GM12878 (cell line): ENCODE measurements around the gene ZNF662. TPM values are rescaled to one million over a fixed set of nuclear protein-coding genes. Genes with fewer than 3 reads are reported as not detected.

ENCODE experiments used
- ATAC-seq: fragments of 200-7000 bp; cut with Tn5 transposase; 3 replicates; pipeline ENCODE4 v1.9.1; 2020; ENCODE audit warnings: mild to moderate bottlenecking, moderate library complexity
- BruUV-seq: library from RNA; stranded (reverse); fragments of 400-500 nt; replicated peaks from 2 replicates; lab custom pipeline; 2021; lab: Mats Ljungman, UMichigan
- CTCF ChIA-PET: fragments of 300-600 bp; sonication (Branson Sonifier 250); formaldehyde crosslinking; extraction: SDS; loops from one replicate; lab custom pipeline; 2021; ENCODE audit warnings: inconsistent platforms; lab: Yijun Ruan, JAX
- POLR2A ChIA-PET: fragments of 350-600 bp; formaldehyde crosslinking; extraction: SDS; loops from one replicate; lab custom pipeline; 2021; ENCODE audit warnings: inconsistent platforms; lab: Charles Lee
- RAD21 ChIA-PET: fragments of 300-600 bp; sonication (Branson Sonifier 250); formaldehyde crosslinking; loops from one replicate; lab custom pipeline; 2023; ENCODE audit warnings: antibody characterized with exemption; ENCODE audit not compliant: unreplicated experiment; lab: Charles Lee
- SMC1A ChIA-PET: fragments of 300-600 bp; sonication (Branson Sonifier 250); formaldehyde crosslinking; loops from one replicate; lab custom pipeline; 2023; ENCODE audit not compliant: unreplicated experiment, uncharacterized antibody; lab: Charles Lee
- DNase-seq: peaks from one replicate; pipeline ENCODE4 v3.0.0-alpha.2; 2011; ENCODE audit warnings: low read depth, low spot score
- FAIRE-seq: peaks from 3 replicates; lab custom pipeline; 2011; peaks lifted over from hg19 to GRCh38; lab: Jason Lieb, UNC
- H2AFZ ChIP-seq: 2 replicates; pipeline ENCODE4 v1.6.0; 2011; ENCODE audit warnings: low read depth, low read length, control low read depth; ENCODE audit not compliant: control insufficient read depth
- H3K27ac ChIP-seq: 2 replicates; pipeline ENCODE4 v1.5.1; 2011; ENCODE audit warnings: control low read depth; ENCODE audit not compliant: control insufficient read depth, insufficient read depth
- H3K27me3 ChIP-seq, 2 experiments: replicated peaks in 1 of 2; 2 replicates each; pipeline versions ENCODE4 v1.6.0 to v1.6.1; 2011; ENCODE audit warnings: low read length in 1 of 2; ENCODE audit not compliant: control insufficient read depth in 2 of 2, insufficient read depth in 2 of 2
- H3K36me3 ChIP-seq, 2 experiments: 2 replicates each; pipeline ENCODE4 v1.5.1; 2011; ENCODE audit warnings: low read length in 1 of 2; ENCODE audit not compliant: control insufficient read depth in 2 of 2, insufficient read depth in 2 of 2
- H3K4me1 ChIP-seq: 2 replicates; pipeline ENCODE4 v1.6.1; 2011; ENCODE audit warnings: mild to moderate bottlenecking, low read length, moderate library complexity, mixed read lengths; ENCODE audit not compliant: control insufficient read depth, insufficient read depth
- H3K4me2 ChIP-seq: 2 replicates; pipeline ENCODE4 v1.6.0; 2011; ENCODE audit warnings: control low read depth; ENCODE audit not compliant: control insufficient read depth, insufficient read depth
- H3K4me3 ChIP-seq: fragments of 200-600 bp; sonication (generic); 2 replicates; pipeline ENCODE4 v1.5.1; 2016
- H3K79me2 ChIP-seq: 2 replicates; pipeline ENCODE4 v1.6.0; 2011; ENCODE audit warnings: low read length; ENCODE audit not compliant: control insufficient read depth, insufficient read depth
- H3K9ac ChIP-seq: 2 replicates; pipeline ENCODE4 v1.8.0; 2011; ENCODE audit warnings: low read length, control low read depth, mixed read lengths; ENCODE audit not compliant: control insufficient read depth, insufficient read depth
- H3K9me3 ChIP-seq: replicated peaks from 3 replicates; pipeline ENCODE4 v1.5.1; 2011; ENCODE audit warnings: mild to moderate bottlenecking, low read length; ENCODE audit not compliant: control insufficient read depth, insufficient read depth
- H4K20me1 ChIP-seq: 2 replicates; pipeline ENCODE4 v1.6.0; 2011; ENCODE audit not compliant: control insufficient read depth, insufficient read depth
- GATAD2B ChIP-seq: fragments of 450-650 bp; conservative IDR thresholded peaks from 2 replicates; pipeline ENCODE4 v1.6.1; 2017; ENCODE audit warnings: low read depth, mild to moderate bottlenecking, moderate library complexity
- TCF12 ChIP-seq: IDR thresholded peaks from 2 replicates; pipeline ENCODE4 v1.6.1; 2011; ENCODE audit warnings: low read depth, mild to moderate bottlenecking, low read length
- ZNF384 ChIP-seq: IDR thresholded peaks from 2 replicates; pipeline ENCODE4 v1.6.1; 2012; ENCODE audit warnings: low read depth, mild to moderate bottlenecking, low read length, improper control_type of control experiment, borderline replicate concordance
- WGBS: methylation state at CpG from one replicate; pipeline ENCODE4 v1.1.6; 2016; ENCODE audit warnings: low lambda C conversion rate; ENCODE audit not compliant: insufficient replicate concordance, insufficient coverage; ENCODE audit errors: missing lambda C conversion rate; 5-methylcytosine and 5-hydroxymethylcytosine counted together
- in situ Hi-C: fragments of 300-500 bp; cut with MboI; formaldehyde crosslinking; loops from 9 replicates; pipeline ENCODE4 v1.14.3; 2018; ENCODE audit warnings: mixed read lengths
- intact Hi-C: fragments of 100-400 bp; cut with micrococcal nuclease; formaldehyde crosslinking; loops from one replicate; pipeline ENCODE4 v1.14.2; 2022; ENCODE audit not compliant: unreplicated experiment
- polyA plus RNA-seq, 11 experiments: library from polyadenylated mRNA; depleted of rRNA in 4 of 11; unstranded in 6 of 11; stranded (reverse) in 5 of 11; fragments of >200 nt; fragmentation: Nextera tagmentation in 4 of 11; fragmentation: Illumina TruSeq in 1 of 11; extraction: Ambion mirVana in 4 of 11; extraction: Trizol in 1 of 11; gene quantifications; 1 replicate in 1 of 11; 2 replicates in 10 of 11; pipeline versions ENCODE4 v1.2.1 to v1.2.3, GENCODE V29; 2011 to 2016; ENCODE audit warnings: inconsistent platforms in 2 of 11, missing spikeins in 2 of 11, low read depth in 1 of 11
- total RNA-seq, 4 experiments: library from RNA; depleted of rRNA in 3 of 4; stranded (reverse); fragments of >200 nt in 3 of 4; fragmentation: Illumina TruSeq in 1 of 4; extraction: Trizol in 1 of 4; gene quantifications; 2 replicates each; pipeline versions ENCODE4 v1.2.1 to v1.2.3, GENCODE V29; 2013 to 2021
- TF ChIP-seq, protein P1 (sequence below): fragments of 450-650 bp; IDR thresholded peaks from 2 replicates; pipeline ENCODE4 v1.6.1; 2017; ENCODE audit warnings: antibody characterized with exemption, mild to moderate bottlenecking, moderate library complexity

Gene ZNF662
- total and polyA plus RNA-seq, 10 of the 15 experiments (the other 5 are each of a cell fraction or from before 2014, with no cell fraction given): not detected

DNA sequence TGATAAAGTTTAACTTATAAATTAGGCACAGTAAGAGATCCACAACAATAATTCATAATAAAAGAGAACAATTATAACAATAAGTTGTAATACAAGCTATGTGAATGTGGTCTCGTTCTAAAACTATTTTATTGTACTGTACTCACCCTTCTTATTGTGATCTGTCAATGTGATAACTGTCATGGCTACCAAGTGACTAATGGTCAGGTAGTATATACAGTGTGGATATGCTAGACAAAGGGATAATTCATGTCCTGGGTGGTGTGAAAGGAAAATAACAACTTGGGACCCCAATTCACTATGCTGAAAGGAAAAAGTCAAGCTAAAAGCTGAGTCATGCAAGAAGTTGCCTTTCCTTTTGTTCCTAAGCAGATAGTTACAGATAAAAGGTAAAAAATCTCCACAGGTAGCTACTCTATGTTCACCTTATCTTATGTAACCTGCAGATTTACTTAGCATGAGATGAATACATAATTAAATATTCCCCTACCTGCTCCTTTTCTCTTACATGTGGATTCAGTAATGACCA is 19.6 kb upstream of the ZNF662 start (continued):
- TF ChIP-seq GATAD2B (no peak), ZNF384 (no peak)

DNA sequence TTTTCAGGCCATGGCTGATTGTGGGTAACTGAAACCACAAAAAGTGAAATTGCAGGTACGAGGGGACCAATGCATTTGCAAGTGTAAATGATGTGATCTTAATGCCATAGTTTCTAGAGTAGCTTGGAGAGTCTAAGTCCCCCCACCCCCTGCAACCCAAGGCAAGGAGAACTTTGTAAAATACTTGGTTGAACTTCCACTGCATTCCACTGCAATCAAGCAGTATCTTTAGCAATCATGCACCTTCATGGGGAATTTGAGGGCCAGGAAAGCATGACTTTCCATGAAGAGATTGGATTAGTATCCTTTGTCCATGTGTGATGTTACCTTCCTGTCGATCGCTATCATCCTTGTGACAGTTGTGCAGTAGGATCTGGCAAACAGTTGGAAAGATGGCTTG is 18.9 kb upstream of the ZNF662 start:
- no peak overlapping the region for H3K4me2 ChIP-seq
- RAD21 ChIA-PET: no interaction called here
- FAIRE-seq (no peak), DNase-seq (no peak), ATAC-seq (no peak)
- in situ Hi-C loops (no loop called here), intact Hi-C loops (no loop called here)
- no peak overlapping the region for H3K4me3 ChIP-seq
- no peaks in the 10 kb centered on the region; the same call in 1 of the 3 replicates for H3K9me3 ChIP-seq
- no peak overlapping the region for H3K27ac ChIP-seq
- H3K4me1 ChIP-seq: no peaks in the 10 kb centered on the region
- 0 out of 4 replicates have a peak, but pooled peaks cover 0 to 3% of the 10 kb centered on the region in 2 experiments for H3K27me3 ChIP-seq
- POLR2A ChIA-PET: no interaction called here
- H3K9ac ChIP-seq: no peak overlapping the region
- CTCF ChIA-PET: no interaction called here
- no TSS peak for BruUV-seq
- H3K79me2 ChIP-seq: no peaks in the 10 kb centered on the region
- SMC1A ChIA-PET: interaction anchor here (2.3 kb wide), 1 partner anchor 107 kb away, joined by 7 read pairs; no protein-coding TSS in a partner anchor
- WGBS: 56% methylated on average over 3 of the region's 3 CpGs
- H3K36me3 ChIP-seq: no peaks in the 10 kb centered on the region
- H2AFZ ChIP-seq: no peak overlapping the region
- no peaks in the 10 kb centered on the region for H4K20me1 ChIP-seq
- TF ChIP-seq TCF12: no peak
- TF ChIP-seq, protein P1, sequence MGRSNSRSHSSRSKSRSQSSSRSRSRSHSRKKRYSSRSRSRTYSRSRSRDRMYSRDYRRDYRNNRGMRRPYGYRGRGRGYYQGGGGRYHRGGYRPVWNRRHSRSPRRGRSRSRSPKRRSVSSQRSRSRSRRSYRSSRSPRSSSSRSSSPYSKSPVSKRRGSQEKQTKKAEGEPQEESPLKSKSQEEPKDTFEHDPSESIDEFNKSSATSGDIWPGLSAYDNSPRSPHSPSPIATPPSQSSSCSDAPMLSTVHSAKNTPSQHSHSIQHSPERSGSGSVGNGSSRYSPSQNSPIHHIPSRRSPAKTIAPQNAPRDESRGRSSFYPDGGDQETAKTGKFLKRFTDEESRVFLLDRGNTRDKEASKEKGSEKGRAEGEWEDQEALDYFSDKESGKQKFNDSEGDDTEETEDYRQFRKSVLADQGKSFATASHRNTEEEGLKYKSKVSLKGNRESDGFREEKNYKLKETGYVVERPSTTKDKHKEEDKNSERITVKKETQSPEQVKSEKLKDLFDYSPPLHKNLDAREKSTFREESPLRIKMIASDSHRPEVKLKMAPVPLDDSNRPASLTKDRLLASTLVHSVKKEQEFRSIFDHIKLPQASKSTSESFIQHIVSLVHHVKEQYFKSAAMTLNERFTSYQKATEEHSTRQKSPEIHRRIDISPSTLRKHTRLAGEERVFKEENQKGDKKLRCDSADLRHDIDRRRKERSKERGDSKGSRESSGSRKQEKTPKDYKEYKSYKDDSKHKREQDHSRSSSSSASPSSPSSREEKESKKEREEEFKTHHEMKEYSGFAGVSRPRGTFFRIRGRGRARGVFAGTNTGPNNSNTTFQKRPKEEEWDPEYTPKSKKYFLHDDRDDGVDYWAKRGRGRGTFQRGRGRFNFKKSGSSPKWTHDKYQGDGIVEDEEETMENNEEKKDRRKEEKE: no peak
